ENCODE results near the gene RIN2.
A peak's percentile ranks its signal among the peaks of the same experiment; 100 is the strongest.

RIN2 gene

DNA sequence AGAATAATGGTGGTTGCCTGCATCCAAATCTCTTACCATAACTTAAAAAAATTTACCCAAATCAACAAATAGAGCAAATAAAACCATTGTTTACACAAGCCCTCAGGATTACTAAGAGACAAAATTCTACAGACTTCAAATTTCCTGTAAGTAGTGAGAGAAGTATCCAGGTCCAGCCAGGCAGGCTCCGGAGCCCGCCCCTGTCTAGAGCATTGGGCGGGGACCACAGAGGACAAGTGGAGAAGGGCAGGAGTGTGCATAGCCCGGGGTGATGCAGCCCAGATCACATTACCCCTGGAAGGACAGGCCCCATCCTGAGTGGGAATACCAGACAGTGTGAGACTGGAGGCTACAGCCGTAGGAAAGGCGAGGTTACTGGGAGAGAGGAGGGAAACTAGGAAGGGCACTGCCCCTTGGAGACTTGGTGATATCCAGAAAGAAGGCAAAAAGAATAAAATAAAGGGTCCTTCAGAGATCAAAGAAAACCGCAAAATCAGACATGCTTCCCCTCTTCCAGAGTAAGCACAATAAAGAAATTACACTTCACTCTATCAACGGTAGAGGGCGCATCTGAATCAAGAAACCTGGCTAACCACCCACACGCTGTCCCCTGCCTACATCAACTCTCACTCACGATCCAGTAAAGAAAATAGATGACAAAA is 26.6 kb downstream of the RIN2 start:
- DNase-seq (ENCODE audit: low read depth): peak; percentile 93
- no peak overlapping the region for H3K4me3 ChIP-seq (replicated peaks; ENCODE audit: low read depth, low read length)
- TF ChIP-seq, protein P1, sequence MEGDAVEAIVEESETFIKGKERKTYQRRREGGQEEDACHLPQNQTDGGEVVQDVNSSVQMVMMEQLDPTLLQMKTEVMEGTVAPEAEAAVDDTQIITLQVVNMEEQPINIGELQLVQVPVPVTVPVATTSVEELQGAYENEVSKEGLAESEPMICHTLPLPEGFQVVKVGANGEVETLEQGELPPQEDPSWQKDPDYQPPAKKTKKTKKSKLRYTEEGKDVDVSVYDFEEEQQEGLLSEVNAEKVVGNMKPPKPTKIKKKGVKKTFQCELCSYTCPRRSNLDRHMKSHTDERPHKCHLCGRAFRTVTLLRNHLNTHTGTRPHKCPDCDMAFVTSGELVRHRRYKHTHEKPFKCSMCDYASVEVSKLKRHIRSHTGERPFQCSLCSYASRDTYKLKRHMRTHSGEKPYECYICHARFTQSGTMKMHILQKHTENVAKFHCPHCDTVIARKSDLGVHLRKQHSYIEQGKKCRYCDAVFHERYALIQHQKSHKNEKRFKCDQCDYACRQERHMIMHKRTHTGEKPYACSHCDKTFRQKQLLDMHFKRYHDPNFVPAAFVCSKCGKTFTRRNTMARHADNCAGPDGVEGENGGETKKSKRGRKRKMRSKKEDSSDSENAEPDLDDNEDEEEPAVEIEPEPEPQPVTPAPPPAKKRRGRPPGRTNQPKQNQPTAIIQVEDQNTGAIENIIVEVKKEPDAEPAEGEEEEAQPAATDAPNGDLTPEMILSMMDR (IDR thresholded peaks at IDR 0.05; ENCODE audit: low read length, missing control alignments): peak; percentile 74

DNA sequence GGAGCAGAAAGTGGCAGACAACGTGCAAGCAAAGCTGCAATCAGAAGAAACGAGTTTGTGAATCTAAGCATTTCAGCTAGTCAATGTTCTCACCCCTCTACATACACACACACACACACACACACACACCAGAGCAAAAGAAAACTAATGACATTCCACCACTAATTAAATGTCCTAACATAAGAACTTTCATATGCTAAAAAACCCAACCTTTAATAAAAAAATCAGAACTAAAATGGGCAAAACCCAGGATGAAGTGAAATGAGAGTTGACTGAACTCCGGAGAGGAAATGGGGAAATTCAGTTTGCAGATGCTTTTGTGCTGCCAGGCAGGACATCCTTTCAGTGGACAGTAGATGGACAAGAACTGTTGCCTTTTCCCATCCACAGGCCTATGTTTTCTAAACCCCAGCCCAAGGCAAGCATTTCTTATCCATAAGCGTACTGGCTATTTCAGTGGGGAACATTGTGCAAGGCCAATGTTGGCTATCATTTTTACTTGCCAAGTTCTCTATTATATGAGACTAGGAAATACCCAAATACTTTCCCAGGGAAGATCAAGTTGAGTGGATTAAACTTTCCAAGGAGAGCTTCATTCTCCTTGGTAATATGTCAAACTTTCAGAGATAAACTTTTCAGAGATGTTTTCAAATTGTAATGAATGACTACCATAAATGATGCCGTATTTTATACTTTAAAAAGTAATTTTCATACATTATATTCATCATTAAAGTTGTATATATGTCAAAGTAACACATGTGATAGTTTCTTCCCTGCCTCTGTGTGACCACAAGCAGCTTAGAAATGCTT is 27.3 kb downstream of the RIN2 start:
- no peak overlapping the region for H3K4me3 ChIP-seq (replicated peaks; ENCODE audit: low read depth, low read length)
- TF ChIP-seq, protein P1 (IDR thresholded peaks at IDR 0.05; ENCODE audit: low read length, missing control alignments): no peak
- DNase-seq (ENCODE audit: low read depth): peak; percentile 81

DNA sequence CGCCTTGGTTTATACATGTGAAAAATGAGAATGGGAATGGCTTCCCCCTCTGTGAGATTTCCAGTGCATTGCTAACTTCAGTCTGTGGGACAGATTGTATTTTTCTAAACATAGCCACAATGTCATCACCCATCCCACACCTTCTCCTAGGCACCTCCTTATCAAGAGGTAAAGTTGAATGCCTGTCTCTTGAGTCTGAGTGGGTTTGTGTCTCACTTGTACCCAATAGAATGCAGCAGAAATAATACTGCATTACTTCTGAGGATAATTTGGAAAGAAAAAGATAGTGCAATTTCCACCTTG is 27.9 kb downstream of the RIN2 start:
- no peak overlapping the region for H3K4me3 ChIP-seq (replicated peaks; ENCODE audit: low read depth, low read length)
- TF ChIP-seq, protein P1 (IDR thresholded peaks at IDR 0.05; ENCODE audit: low read length, missing control alignments): no peak
- no peak for DNase-seq (ENCODE audit: low read depth)

DNA sequence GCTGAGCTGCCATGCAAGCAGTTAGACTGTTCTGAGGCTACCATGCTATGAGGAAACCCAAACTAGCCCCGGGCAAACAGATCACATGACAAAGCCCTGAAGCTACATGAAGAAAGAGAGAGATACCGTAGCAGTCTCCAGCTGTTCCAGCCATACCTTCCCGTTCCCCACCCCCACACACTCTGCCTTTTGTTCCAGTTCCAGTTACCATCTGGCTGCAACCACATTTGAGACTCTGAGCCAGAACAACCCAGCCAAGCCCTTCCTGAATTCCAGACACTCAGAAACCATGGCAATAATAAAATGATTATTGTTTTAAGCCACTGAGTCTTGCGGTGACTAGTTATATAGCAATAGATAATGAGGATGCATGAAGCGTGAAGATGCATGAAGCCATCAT is 28.3 kb downstream of the RIN2 start:
- TF ChIP-seq, protein P1 (IDR thresholded peaks at IDR 0.05; ENCODE audit: low read length, missing control alignments): no peak
- no peak overlapping the region for H3K4me3 ChIP-seq (replicated peaks; ENCODE audit: low read depth, low read length)
- peak; percentile 95 for DNase-seq (ENCODE audit: low read depth)

DNA sequence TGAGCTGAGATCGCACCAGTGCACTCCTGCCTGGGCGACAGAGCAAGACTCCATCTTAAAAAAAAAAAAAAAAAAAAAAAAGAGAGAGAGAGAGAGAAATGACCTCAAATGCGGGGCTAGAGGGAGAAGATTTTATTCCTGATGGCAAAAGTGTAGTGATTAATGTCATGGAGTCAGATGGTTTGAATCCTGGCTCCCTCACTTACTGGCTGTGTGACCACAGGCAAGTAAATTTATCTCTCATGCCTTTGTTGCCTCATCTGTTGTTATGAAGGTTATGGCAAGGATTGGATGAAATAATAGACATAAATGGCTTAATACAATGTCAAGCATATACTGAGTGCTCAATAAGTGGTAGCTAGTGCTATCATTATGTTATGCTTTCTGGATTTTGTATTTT is 29.3 kb downstream of the RIN2 start:
- H3K4me3 ChIP-seq (replicated peaks; ENCODE audit: low read depth, low read length): no peak overlapping the region
- DNase-seq (ENCODE audit: low read depth): no peak
- TF ChIP-seq, protein P1 (IDR thresholded peaks at IDR 0.05; ENCODE audit: low read length, missing control alignments): no peak

DNA sequence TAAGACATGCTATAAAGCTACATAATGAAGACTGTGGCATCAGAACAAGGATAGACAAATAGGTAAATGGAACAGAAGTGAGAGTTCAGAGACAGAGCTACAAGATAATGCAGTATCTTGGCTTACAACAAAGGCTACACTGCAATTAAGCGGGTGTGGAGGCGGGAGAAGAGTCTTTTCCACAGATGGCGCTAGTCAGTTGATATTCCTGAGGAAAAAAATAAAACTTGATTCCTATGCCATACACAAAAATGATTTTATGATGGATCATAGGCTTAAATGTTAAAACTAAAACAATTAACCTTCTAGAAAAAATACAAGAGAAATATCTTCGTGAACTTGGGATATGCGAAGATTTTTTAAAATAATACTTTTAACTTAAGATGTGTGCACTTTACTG is 31.0 kb downstream of the RIN2 start:
- TF ChIP-seq, protein P1 (IDR thresholded peaks at IDR 0.05; ENCODE audit: low read length, missing control alignments): no peak
- H3K4me3 ChIP-seq (replicated peaks; ENCODE audit: low read depth, low read length): no peak overlapping the region
- no peak for DNase-seq (ENCODE audit: low read depth)
